ENCODE data around the gene APP.

The APP gene

GRCh38 chr21:25949701-25950100 is 220.9 kb downstream of the APP start:
- in situ Hi-C loops (cut with MboI; ENCODE audit: low pct_unique_long_range_greater_than_20kb, low sequenced_read_pairs, unreplicated experiment), result no loop called here
- TF ChIP-seq, protein P1, sequence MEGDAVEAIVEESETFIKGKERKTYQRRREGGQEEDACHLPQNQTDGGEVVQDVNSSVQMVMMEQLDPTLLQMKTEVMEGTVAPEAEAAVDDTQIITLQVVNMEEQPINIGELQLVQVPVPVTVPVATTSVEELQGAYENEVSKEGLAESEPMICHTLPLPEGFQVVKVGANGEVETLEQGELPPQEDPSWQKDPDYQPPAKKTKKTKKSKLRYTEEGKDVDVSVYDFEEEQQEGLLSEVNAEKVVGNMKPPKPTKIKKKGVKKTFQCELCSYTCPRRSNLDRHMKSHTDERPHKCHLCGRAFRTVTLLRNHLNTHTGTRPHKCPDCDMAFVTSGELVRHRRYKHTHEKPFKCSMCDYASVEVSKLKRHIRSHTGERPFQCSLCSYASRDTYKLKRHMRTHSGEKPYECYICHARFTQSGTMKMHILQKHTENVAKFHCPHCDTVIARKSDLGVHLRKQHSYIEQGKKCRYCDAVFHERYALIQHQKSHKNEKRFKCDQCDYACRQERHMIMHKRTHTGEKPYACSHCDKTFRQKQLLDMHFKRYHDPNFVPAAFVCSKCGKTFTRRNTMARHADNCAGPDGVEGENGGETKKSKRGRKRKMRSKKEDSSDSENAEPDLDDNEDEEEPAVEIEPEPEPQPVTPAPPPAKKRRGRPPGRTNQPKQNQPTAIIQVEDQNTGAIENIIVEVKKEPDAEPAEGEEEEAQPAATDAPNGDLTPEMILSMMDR (IDR thresholded peaks at IDR 0.05; ENCODE audit: extremely low read depth, insufficient read depth, missing control alignments), result no peak
- no peak for DNase-seq (ENCODE audit: low spot score)

- TF ChIP-seq, protein P1 (IDR thresholded peaks at IDR 0.05; ENCODE audit: extremely low read depth, insufficient read depth, missing control alignments), result no peak
- in situ Hi-C loops (cut with MboI; ENCODE audit: low pct_unique_long_range_greater_than_20kb, low sequenced_read_pairs, unreplicated experiment), result no loop called here
- DNase-seq (ENCODE audit: low spot score), result no peak
Observed at GRCh38 chr21:25944672-25945213, 225.8 kb downstream of the APP start.

DNA sequence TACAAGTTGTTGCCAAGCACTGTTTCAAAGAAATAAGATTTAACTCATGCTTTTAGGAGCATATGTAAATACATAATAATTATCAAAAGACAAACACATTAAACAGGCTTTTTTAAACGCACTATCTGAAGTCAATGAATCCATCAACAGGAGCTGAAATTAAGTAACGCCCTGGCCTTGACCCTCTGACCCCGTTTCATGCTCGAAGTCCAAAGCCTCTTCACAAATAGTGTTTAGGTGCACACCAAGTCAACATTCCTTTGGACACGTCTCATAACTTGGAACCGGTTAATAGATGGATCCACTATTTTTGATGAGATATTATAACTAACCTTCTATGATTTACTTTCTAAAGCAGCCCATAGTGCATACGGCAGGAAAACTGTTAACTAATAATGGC is 226.5 kb downstream of the APP start:
- in situ Hi-C loops (cut with MboI; ENCODE audit: low pct_unique_long_range_greater_than_20kb, low sequenced_read_pairs, unreplicated experiment), result no loop called here
- DNase-seq (ENCODE audit: low spot score), result no peak
- TF ChIP-seq, protein P1 (IDR thresholded peaks at IDR 0.05; ENCODE audit: extremely low read depth, insufficient read depth, missing control alignments), result no peak

DNA sequence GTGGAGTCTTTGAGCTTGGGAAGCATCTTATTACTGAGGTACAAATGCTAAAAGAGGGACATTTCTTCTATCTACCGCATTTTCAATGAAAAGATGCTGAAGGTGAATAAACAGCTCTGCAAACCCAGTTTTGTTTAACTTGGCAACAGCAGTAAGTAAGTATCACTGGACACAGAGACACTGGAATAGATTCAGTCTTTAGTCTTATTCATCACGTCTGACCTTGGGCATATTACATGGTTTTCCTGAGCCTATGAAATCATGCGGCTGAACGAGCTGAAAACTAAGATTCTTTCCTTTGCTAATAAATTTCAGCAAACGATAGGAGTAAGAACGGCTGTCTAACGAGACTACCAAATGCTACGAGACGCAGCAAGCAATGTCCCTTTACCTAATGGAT is 228.4 kb downstream of the APP start:
- no peak for DNase-seq (ENCODE audit: low spot score)
- TF ChIP-seq, protein P1 (IDR thresholded peaks at IDR 0.05; ENCODE audit: extremely low read depth, insufficient read depth, missing control alignments), result no peak
- in situ Hi-C loops (cut with MboI; ENCODE audit: low pct_unique_long_range_greater_than_20kb, low sequenced_read_pairs, unreplicated experiment), result no loop called here

DNA sequence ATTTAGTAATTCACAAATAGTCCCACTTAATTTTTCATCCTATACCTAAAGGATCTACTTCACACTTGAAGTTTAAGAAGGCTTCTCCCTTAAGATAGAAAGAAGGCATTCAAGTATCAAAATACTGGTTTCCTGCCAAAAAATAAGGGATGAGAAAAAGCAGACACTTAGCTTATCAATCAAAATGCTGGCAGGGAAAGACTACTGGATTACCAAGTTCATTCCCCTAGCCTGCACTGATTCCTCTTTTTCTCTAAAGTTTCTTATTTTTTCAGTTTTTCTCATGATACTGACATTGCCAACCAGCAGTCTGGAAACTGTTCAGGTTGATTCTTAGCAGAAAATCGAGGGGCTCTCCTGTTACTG is 231.2 kb downstream of the APP start:
- TF ChIP-seq, protein P1 (IDR thresholded peaks at IDR 0.05; ENCODE audit: extremely low read depth, insufficient read depth, missing control alignments), result no peak
- DNase-seq (ENCODE audit: low spot score), result no peak
- in situ Hi-C loops (cut with MboI; ENCODE audit: low pct_unique_long_range_greater_than_20kb, low sequenced_read_pairs, unreplicated experiment), result no loop called here

- TF ChIP-seq, protein P1 (IDR thresholded peaks at IDR 0.05; ENCODE audit: extremely low read depth, insufficient read depth, missing control alignments), result no peak
- DNase-seq (ENCODE audit: low spot score), result no peak
- in situ Hi-C loops (cut with MboI; ENCODE audit: low pct_unique_long_range_greater_than_20kb, low sequenced_read_pairs, unreplicated experiment), result no loop called here
Observed at GRCh38 chr21:25938658-25939395, 231.7 kb downstream of the APP start.

Data from GM13977 (cell line).